Activated CD8-positive, alpha-beta T cell treated with anti-CD3 and anti-CD28 coated beads for 36 hours (primary cell): ENCODE results near the gene RAD51B. TPM values are rescaled to one million over a fixed set of nuclear protein-coding genes. Genes with fewer than 3 reads are reported as not detected.
"Not testable (repeated sequence)": the region's sequence is repeated elsewhere in the genome, so short reads cannot be mapped to it uniquely, and the experiment has no call there.

Experiments
- ATAC-seq: fragments of 200-7000 bp; cut with Tn5 transposase; one replicate; pipeline ENCODE4 v1.10.0; 2021; ENCODE audit warnings: mild to moderate bottlenecking, moderate library complexity
- CTCF ChIA-PET: fragments of 350-600 bp; sonication (Branson Sonifier 250); formaldehyde crosslinking; loops from one replicate; lab custom pipeline; 2021; ENCODE audit warnings: antibody characterized with exemption; lab: Charles Lee
- POLR2A ChIA-PET: fragments of 350-600 bp; sonication (Branson Sonifier 250); formaldehyde crosslinking; loops from one replicate; lab custom pipeline; 2021; ENCODE audit warnings: antibody characterized with exemption; lab: Charles Lee
- DNase-seq: peaks from one replicate; pipeline ENCODE4 v3.0.0-alpha.2; 2020
- H3K27ac Mint-ChIP-seq: one replicate; pipeline ENCODE4 v1.8.0; 2021; ENCODE audit warnings: mild to moderate bottlenecking, mixed read lengths
- H3K27me3 Mint-ChIP-seq: one replicate; pipeline ENCODE4 v1.8.0; 2021; ENCODE audit warnings: mixed read lengths
- H3K36me3 Mint-ChIP-seq: one replicate; pipeline ENCODE4 v1.8.0; 2021; ENCODE audit warnings: low read depth, mixed read lengths
- H3K4me1 Mint-ChIP-seq: one replicate; pipeline ENCODE4 v1.8.0; 2021; ENCODE audit warnings: low read depth, mixed read lengths
- H3K4me3 Mint-ChIP-seq: one replicate; pipeline ENCODE4 v1.8.0; 2021; ENCODE audit warnings: mild to moderate bottlenecking, moderate library complexity, mixed read lengths
- H3K9me3 Mint-ChIP-seq: one replicate; pipeline ENCODE4 v1.8.0; 2021; ENCODE audit warnings: mixed read lengths
- CTCF ChIP-seq: fragments of 200-600 bp; IDR thresholded peaks from one replicate; pipeline ENCODE4 v1.8.0; 2022; ENCODE audit warnings: antibody characterized with exemption, mild to moderate bottlenecking
- intact Hi-C: fragments of 100-400 bp; cut with micrococcal nuclease; formaldehyde crosslinking; loops from one replicate; pipeline ENCODE4 v1.10.0; 2022
- total RNA-seq, 2 experiments: library from RNA; stranded (reverse); gene quantifications; one replicate each; pipeline ENCODE4 v1.2.3, GENCODE V29; 2021

The RAD51B gene
- total RNA-seq, 2 experiments from 2014 or later, result 38.2 to 40.6 TPM

GRCh38 chr14:68695856-68696255 is 876.3 kb downstream of the RAD51B start:
- DNase-seq, result no peak
- H3K27me3 Mint-ChIP-seq, result no peaks in the 10 kb centered on the region
- ChIA-PET CTCF (no interaction called here), POLR2A (no interaction called here)
- intact Hi-C loops, result no loop called here
- H3K4me3 Mint-ChIP-seq, result no peak overlapping the region
- no peak for TF ChIP-seq CTCF
- no peak for ATAC-seq
- no peaks in the 10 kb centered on the region for H3K36me3 Mint-ChIP-seq
- no peak overlapping the region for H3K27ac Mint-ChIP-seq
- H3K9me3 Mint-ChIP-seq, result peaks cover 1% of the 10 kb centered on the region
- H3K4me1 Mint-ChIP-seq, result peaks cover 14% of the 10 kb centered on the region

- ChIA-PET CTCF (no interaction called here), POLR2A (interaction anchor here (1.4 kb wide), 1 partner anchor 11 kb away, joined by 3 read pairs; no protein-coding TSS in a partner anchor)
- Mint-ChIP-seq H3K9me3 (peaks cover 1% of the 10 kb centered on the region), H3K4me3 (no peak overlapping the region), H3K27me3 (no peaks in the 10 kb centered on the region), H3K27ac (no peak overlapping the region), H3K36me3 (no peaks in the 10 kb centered on the region), H3K4me1 (peaks cover 14% of the 10 kb centered on the region)
- intact Hi-C loops, result no loop called here
- no peak for ATAC-seq
- no peak for TF ChIP-seq CTCF
- DNase-seq, result no peak
Observed at GRCh38 chr14:68696266-68696665, 876.7 kb downstream of the RAD51B start.

GRCh38 chr14:68696721-68697495 is 877.3 kb downstream of the RAD51B start:
- CTCF ChIA-PET, result no interaction called here
- H3K4me1 Mint-ChIP-seq, result peaks cover 14% of the 10 kb centered on the region
- no peaks in the 10 kb centered on the region for H3K36me3 Mint-ChIP-seq

DNA sequence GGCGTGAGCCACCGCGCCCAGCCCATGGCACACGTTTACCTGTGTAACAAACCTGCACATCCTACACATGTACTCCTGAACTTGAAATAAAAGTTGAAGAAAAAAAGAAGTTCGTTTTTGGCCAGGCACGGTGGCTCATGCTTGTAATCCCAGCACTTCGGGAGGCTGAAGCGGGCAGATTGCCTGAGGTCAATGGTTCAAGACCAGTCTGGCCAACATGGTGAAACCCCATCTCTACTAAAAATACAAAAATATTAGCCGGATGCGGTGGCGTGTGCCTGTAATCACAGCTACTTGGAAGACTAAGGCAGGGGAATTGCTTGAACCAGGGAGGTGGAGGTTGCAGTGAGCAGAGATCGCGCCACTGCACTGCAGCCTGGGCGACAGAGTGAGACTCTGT is 879.2 kb downstream of the RAD51B start:
- POLR2A ChIA-PET, result interaction anchor here (0.8 kb wide), 1 partner anchor 12 kb away, joined by 3 read pairs; no protein-coding TSS in a partner anchor
- H3K4me3 Mint-ChIP-seq, ATAC-seq, H3K27ac Mint-ChIP-seq, intact Hi-C loops, DNase-seq, H3K36me3 Mint-ChIP-seq, H3K27me3 Mint-ChIP-seq, CTCF ChIA-PET, H3K9me3 Mint-ChIP-seq: not testable (repeated sequence)
- peaks cover 25% of the 10 kb centered on the region for H3K4me1 Mint-ChIP-seq

More at GRCh38 chr14:68696721-68697495, 877.3 kb downstream of the RAD51B start:
- TF ChIP-seq CTCF, result no peak
- intact Hi-C loops, result no loop called here
- no peak overlapping the region for H3K4me3 Mint-ChIP-seq
- H3K27me3 Mint-ChIP-seq, result no peaks in the 10 kb centered on the region
- ATAC-seq (no peak), DNase-seq (no peak)
- no peak overlapping the region for H3K27ac Mint-ChIP-seq
- peaks cover 1% of the 10 kb centered on the region for H3K9me3 Mint-ChIP-seq
- POLR2A ChIA-PET, result interaction anchor here (0.9 to 1.4 kb wide), 2 partner anchors 11 to 20 kb away, joined by 3 read pairs; no protein-coding TSS in a partner anchor

DNA sequence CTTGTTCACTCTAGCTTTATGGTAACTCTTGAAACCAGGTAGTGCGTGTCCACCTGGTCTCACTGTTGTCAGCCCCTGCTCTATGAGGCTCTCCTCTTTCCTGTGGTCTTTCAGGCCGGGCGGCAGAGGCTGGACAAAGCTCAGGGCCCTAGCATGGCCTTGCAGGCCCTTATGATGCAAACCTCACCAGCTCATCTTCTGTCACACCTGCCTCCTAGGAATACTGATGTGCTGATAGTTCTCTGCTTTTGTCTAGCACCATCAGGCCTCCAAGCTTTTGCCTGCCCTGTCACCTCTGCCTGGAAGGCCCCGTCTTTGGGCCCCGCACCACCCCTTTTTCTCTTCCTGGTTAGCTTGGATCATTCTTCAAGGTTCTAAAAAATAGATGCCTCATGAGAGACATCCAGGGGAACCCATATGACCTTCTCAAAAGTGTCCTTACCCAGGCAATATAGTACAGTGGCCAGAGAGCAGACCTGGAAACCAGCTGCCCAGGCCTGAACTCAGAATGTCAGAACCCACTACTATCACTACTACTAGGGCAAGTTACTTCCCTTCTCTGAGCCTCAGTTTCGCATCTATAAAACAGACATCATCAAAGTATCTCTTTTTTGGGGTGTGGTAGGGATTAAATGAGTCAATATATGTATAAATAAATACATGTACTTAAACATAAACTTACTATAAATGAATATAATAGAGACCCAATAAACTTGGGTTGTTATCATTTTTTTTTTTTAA is 881.6 kb downstream of the RAD51B start:
- ChIA-PET POLR2A (interaction anchor here (0.5 to 0.6 kb wide), 2 partner anchors 8 to 34 kb away, joined by 3 read pairs; no protein-coding TSS in a partner anchor), CTCF (interaction anchor here (1.2 to 1.4 kb wide), 2 partner anchors 9 to 19 kb away, joined by 3 to 4 read pairs; no protein-coding TSS in a partner anchor)
- Mint-ChIP-seq H3K27ac (peak overlapping the region; percentile 21), H3K36me3 (no peaks in the 10 kb centered on the region), H3K27me3 (no peaks in the 10 kb centered on the region), H3K4me3 (no peak overlapping the region), H3K9me3 (peaks cover 1% of the 10 kb centered on the region), H3K4me1 (peaks cover 11% of the 10 kb centered on the region)
- ATAC-seq (no peak), DNase-seq (no peak)
- intact Hi-C loops, result no loop called here
- TF ChIP-seq CTCF, result no peak
